HG03025 (cell line): Measurements from ENCODE around the gene ARCN1.

Source experiments
- ATAC-seq: cut with Tn5 transposase; IDR thresholded peaks from one replicate; pipeline ENCODE4 v1.9.1; 2021; ENCODE audit warnings: mild to moderate bottlenecking, moderate library complexity; ENCODE audit not compliant: unreplicated experiment, low FRiP score

The ARCN1 gene

DNA sequence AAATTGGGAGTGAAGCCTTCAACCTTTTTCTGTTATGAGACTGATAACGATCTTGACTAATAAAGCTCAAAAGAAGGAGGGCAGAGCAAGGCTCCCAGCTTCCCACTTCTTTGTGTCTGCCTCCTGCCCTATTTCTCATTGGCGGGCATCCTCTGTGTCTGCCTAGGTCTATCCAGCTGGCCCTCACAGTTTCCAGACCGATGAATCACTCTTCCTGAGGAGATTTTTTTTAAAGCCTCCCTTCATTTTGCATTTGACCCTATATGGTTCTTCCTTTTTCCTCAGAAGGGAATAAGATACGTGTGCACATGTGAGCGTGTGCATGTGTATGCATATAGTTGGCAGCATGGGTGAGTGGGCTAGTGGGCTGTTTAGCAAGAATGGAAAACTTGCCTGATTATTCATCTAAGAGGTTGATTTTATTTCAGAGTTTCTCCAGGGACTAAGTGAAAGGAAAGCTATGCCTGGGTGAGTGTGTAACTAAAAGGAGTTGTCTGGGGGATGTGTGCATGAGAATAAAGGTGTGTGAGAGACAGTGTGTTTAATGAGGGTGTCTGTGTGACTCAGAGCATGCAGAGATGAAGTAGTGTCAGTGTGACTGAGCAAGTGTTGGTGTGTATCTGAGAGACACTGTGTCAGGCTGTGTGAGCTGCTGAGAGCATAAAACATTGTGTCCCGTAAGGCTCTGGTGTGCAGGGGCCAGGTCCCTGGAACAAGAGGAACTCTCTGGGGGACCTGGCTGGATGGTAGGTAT is 47.4 kb downstream of the ARCN1 start:
- no peak for ATAC-seq

DNA sequence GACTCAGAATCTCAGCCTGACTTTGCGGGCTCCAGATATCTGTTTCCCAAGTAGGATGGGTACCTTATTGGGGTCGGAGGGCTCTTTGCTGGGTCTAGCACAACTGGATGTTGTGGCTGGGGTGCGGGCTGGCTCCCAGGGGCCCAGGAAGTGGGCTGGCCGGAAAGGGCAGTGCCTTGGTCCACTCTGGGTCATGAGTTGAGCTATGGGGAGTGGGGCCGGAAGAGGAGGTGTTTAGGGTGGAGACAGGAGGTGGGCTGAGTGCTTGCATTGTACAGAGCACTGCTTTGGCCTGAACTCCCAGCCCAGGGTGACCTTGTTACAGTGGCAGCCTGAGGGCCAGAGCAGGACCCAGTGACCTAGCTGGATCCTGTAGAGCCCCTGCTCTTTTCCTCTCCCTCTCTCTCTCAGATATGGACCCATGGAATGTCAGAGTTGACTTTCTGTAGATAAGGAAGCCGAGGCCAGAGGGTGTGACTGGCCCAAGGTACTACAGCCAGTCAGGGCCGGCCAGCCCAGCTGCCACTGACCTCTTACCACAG is 48.4 kb downstream of the ARCN1 start:
- ATAC-seq = no peak

DNA sequence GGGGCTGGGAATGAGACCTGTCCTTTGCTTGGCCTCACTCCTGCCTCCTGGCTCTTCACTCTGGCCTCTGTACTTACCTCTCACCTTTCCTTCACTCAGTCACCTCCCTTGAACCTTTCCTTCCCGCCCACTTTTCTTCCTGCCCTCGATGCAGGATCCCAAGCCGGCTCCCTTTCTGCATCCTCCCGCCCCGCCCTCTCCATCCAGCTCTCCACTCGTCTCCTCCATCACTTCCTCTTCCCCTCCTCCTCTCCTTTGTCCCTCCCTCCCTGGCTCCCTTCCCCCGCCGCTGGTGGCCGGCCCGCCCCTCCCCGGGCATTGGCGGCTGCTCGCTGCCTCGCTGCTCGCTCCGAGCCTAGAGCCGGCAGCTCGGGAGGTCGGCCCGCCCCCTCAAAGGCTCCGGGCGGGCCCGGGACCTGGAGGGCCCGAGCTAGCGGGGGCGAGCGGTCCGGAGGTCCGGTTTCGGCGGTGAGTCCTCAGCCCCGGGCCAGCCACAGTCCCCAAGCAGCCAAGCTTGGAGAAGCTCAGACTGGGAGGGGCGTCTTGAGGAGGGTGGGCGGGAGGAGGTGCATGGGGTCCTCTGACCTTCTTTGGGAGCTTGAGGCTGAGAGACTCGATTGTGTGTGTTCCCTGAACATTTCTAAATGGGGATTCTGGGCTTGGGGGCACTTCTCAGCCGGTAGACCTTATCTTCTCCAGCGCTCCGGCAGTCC is 49.0 kb downstream of the ARCN1 start:
- no peak for ATAC-seq

DNA sequence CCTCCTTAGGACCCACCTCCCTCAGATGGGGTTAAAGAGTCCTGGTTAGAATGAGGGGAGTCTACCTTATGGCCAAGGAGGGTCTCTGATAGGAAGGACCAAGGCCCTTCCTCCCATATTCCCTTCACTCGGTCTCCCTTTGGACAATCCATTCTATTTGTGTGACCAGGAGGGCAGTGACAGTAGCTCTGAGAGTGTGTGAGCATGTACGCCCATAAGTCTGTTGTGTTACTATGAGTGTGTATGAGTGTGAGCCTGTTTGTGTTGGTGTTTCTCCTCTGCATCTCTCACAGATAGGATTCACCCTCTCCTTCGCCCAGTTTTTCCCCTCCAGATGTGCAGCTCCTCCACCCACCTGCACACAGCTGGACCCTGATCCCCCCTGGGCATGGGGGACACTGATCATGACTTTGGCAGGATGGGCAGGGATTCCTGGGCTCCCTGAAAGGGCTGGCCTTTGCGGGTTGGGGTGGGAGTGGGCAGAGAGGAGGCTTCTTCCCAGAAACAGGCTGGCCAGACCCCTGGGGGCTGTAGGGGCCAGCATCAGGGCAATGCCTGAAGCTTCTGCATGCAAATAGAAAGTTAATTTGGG is 49.7 kb downstream of the ARCN1 start:
- ATAC-seq = no peak

DNA sequence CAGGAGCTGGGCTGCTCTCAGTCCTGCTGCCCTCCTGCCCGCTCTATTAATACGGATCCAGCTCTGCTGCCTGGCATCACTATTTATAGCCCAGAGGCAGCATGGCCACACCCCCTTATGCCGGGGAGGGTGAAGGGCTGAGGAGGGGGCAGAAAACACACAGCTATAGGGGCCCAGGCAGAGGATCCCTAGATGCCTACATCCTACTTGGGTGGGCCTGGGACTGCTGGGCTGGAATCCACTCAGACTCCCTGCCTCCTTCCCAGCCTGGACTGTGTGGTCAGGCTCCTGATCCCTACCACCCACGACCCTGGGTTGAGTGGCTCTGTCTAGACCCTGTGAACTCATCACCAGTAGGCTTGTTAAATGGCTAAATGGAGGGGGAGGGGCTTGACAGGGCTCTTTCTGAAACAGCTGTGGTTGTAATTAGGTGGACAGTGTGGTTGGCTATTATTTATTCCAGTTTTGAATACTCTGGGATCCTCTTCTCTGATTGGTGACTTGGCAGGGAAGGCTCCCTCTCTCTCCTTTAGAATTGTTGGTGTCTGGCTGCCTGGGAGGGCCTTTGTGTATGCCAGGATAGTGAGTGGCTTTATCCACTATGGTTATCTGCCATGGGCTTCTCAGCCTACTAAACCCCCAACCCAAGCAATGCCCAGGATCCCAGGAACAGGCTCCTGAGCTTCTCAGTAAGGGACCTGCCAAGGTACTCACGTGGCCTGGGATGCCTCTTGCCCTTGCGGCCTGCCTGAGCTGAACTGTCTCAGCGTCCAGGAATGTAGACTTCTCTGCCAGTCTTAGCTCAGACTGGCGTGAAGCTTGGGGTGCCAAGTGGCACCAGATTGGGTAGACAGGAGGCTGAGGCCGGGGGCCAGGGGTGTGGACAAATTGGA is 50.4 kb downstream of the ARCN1 start:
- no peak for ATAC-seq

DNA sequence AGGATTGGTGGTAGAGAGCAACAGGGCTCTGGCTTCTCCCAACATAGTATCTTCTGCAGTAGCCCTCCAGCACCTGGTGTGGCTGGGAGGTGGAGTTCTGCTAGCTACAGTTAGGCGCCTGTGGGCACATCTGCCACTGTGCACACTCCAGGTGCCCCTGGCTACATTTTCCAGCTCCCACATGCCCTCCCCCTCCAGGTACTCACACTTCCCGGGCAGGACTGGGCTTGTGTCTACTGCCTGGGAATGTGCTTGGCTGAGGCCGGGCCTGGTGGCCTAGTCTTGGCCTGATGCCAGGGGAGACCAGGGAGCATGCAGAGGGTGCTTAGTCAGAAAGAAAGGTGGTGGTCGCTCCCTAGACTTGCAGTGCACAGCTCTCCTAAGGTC is 51.1 kb downstream of the ARCN1 start:
- ATAC-seq = no peak

DNA sequence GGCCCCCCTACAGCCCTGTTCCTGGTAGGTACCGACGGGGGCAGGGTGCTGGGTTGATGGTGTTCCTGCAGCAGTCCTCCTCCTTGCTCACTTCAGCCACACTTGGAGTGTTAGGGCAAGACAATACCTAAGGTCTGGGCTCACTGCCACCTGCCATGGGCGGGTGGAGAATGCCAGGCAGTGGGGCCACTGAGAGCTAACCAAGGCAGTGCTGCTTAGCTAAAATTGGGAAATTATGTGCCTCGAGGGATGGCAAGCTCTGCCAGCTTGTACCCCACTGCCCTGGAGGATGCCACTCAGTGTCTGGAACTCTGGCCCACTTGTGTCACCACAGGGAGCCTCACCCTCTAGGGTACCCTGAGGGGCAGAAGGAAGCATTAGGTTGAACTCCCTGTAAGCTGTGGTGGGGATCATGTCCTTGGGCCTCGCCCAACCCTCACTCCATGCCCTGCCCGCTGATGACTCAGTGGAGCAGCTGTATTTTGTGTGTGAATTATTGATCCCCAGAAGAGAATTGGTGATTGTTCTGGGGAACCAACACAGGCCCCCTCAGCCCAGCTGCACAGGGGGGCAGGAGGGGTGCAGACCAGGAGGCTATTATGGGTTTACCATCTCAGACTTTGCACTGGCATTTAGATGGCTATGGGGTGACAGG is 53.0 kb downstream of the ARCN1 start:
- ATAC-seq = no peak

DNA sequence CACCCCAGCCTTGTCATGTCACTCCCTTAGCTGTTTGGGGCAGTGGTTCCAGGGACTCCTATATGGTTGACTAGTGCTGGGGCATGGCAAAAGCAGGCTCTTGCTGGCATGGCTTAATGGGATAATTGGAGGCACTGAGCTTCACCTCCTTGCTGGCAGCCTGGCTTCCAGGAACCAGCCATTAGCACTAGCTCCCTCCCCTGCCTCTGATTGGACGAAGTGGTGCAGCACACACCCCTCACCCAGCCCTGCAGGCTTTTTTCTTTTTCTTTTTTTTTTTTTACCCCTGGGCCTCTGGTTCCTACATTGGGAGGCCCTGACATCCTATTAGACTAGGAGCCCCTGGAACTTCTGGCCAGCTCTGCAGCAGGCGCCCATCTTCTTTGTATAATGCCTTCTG is 53.8 kb downstream of the ARCN1 start:
- no peak for ATAC-seq

DNA sequence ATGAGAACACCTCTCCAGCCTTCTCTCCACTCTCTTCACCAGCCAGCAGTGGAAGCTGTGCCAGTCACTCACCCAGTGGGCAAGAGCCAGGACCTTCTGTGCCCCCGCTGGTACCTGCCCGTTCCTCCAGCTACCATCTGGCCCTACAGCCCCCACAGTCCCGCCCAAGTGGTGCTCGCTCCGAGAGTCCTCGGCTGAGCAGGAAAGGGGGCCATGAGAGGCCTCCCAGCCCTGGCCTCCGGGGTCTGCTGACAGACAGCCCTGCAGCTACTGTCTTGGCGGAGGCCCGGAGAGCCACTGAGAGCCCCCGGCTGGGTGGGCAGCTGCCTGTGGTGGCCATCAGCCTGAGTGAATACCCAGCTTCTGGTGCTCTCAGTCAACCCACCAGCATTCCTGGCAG is 55.4 kb downstream of the ARCN1 start:
- ATAC-seq = no peak

DNA sequence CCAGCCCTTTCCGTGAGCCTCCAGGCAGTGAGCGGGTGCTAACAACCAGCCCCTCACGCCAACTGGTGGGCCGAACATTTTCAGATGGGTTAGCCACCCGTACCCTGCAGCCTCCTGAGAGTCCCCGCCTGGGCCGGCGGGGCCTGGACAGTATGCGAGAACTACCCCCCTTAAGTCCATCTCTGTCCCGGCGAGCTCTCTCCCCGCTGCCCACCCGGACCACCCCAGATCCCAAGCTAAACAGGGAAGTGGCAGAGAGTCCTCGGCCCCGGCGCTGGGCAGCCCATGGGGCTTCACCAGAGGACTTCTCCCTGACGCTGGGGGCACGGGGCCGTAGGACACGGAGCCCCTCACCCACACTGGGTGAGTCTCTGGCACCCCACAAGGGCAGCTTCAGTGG is 55.8 kb downstream of the ARCN1 start:
- no peak for ATAC-seq

DNA sequence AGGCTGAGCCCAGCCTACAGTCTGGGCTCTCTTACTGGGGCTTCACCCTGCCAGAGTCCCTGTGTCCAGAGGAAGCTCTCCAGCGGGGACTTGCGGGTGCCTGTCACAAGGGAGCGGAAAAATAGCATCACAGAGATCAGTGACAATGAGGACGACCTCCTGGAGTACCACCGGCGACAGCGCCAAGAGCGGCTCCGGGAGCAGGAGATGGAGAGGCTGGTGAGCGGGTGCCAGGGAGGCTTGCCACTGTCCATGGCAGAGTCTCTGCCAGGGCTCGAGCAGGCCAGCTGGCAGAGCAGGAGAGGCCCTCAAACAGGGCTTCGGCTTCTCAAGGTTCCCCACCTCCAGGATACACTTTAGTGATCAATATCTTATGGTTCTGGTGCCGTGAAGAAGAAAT is 56.2 kb downstream of the ARCN1 start:
- ATAC-seq = no peak

DNA sequence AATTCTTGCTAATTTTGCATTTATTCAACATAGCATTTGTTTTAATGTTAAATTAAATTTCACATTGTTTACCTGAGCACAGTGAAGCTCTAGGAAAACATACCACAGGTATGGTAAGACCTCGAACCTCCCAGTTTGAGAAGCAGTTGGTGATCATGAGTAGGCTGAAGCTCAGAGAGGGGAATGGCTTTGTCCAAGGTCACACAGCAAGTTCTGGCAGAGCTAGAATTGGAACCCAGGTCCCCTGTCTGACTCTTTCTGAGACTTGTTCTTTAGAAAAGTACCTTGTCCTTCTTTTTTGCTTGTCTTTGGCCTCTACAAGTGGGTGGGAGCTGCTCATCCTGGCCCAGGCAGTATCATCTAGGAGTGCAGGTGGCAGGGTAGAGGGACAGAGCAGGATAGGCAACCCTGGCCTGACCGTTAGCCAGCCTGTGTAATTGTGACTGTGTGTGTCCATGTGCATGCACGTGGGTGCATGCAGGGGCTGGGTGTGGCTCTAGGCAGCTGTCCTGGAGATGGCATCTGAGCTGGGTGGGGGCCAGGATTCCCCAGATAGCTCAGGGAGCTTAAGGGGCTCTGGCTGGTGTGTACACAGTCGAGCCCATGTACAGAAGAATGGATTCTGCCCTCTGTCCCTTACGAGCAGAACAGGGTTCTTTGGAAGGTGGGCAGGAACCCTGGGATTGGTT is 56.8 kb downstream of the ARCN1 start:
- no peak for ATAC-seq

DNA sequence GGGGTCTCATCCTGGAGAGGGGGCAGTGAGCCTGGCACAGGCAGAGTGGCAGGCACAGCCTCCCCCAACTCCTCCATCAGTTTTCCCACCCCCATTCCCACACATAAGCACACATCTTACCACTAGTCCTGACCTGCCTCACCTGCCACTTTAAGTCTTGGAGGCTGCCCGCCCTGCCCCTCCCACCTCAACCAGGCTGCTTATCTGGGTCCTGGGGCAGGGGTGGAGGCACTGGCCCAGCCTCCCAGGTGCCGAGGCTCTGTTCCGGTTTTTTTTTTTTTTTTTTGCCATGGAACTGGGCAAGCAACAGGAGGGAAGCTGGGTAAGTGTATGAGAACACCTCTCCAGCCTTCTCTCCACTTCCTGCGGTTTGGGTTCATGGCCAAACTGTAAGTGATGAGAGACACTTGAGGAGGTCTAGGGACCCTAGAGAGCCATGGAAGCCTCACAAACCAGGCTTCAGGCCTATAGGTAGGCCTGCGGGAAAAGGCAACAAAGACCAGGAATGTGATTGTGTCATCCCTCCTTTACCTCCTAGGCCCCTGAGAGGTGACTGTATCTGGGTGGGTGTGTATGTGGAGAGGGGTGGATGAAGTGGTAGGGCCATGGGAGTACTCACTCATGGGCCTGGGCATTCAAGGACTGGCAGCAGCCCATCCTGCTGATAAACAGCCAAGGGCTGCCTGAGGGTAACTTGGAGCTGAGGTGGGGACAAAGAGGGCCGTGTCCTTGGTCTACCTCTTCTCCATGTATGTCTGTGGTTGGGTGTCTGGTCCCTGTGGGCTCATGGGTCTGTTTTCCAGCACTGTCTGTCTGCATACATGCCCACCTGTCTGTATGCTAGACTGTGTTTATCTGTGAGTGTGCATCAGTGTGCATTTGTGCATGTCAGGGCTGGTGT is 57.8 kb downstream of the ARCN1 start:
- ATAC-seq = no peak

DNA sequence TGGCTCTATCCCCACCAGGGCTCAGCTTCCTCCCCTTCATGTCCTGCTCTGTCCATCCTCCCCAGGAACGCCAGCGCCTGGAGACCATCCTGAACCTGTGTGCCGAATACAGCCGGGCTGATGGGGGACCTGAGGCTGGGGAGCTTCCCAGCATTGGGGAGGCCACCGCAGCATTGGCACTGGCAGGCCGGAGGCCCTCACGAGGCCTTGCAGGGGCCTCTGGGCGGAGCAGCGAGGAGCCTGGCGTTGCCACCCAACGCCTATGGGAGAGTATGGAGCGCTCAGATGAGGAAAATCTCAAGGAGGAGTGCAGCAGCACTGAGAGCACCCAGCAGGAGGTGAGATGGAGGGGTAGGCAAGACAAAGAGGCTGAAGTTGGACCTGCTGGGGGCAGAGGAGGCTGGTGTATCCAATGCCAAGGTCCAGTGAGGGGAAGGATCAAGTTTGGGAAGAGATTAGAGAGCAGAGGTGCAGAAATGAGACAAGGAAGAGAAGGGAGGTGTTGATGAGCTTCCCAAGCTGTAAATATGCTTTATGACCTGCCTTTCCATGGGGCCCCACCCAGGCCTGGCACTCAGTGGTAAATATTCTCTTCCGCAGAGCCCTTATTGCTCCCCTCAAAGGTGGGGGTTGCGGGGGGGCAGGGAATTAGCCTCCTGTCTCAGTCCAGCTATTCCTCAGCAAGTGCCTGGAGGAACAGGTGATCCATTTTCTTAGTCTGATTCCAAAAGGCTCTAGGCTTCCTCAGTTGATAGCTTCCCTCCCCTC is 59.1 kb downstream of the ARCN1 start:
- ATAC-seq = no peak

DNA sequence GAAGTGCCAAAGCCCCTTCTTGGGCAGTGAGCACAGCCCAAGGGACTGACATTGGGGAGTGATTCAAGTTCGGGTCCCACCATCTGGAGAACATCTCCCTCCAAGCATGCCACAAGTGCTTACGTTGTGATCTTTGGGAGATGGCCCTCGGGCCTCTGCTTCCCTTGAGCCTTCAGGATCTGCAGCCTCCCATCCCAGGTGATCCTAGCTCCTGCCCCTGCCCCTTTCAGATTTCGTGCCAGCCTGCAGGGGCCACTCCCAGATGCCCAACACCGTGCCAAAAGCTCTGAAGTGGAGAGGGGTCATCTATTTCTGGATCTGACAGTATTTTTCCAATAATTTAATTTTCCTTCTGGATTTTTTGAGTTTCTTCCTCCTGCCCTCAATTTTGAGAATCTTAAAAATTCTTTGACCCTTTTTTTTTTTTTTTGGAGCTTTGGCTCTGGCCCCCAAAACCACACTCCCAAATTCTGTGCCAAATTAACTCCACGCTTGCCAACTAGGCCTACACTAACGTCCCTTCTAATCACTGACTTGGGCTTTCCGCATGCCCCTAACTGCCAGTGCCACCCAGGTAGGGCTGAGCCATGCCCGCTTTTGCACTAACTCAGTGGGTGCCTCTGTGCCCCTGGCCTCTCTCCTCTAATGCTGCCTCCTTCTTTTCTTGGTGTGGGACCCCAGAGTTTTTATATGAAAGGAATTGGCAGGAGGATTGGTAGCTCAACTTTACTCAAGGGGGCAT is 60.5 kb downstream of the ARCN1 start:
- ATAC-seq = no peak

DNA sequence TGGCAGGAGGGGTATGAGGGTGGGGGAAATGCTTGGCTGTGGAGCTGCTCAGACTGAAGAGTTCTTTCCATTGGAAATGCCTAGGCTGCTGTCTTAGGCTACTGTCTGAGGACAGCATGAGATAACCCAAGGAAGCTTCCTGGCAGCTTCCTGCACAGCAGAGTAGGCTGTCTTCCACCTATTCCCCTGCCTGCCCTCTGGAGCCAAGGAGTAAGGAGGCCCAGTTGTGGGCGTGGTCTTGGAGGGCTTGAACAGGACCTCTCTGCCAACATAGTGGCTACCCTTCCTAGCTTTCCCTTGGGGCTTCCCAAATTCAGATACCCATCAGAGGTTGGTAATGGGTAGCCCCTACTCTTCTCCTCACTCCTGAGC is 61.1 kb downstream of the ARCN1 start:
- ATAC-seq = no peak

DNA sequence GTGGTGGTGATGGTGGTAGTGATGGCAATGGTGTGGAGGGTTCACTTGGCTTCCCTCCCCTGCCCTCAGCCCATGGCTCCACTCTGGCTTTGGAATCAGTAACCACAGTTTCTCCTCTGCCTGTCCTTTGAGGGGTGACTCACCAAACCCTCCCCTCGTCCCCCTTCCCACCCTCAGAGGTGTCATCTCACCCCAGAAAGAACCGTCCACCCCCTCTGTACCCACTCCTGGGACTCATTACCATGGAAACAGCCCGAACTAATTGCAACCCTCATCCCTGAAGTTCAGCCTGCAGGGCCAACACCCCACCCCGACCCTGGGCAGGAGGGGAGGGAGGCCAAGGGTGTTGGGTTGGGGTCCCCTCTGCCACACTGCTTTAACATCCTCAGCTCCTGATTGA is 61.8 kb downstream of the ARCN1 start:
- ATAC-seq = no peak
